Endodermal cell (in vitro differentiated cells): ENCODE results near the gene ABCB9. TPM values are rescaled to one million over a fixed set of nuclear protein-coding genes. Genes with fewer than 3 reads are reported as not detected.
A peak's percentile ranks its signal among the peaks of the same experiment; 100 is the strongest.

ENCODE experiments used
- DNase-seq: peaks from one replicate; pipeline ENCODE4 v3.0.0-alpha.2; 2017
- H3K27ac ChIP-seq: 2 replicates; pipeline ENCODE4 v1.5.1; 2013; ENCODE audit warnings: mild to moderate bottlenecking, low read depth, low read length, moderate library complexity
- H3K27me3 ChIP-seq: 2 replicates; pipeline ENCODE4 v1.6.1; 2013; ENCODE audit warnings: mild to moderate bottlenecking, low read length, moderate library complexity; ENCODE audit not compliant: insufficient read depth, control insufficient read depth, poor library complexity, severe bottlenecking
- H3K36me3 ChIP-seq: 2 replicates; pipeline ENCODE4 v1.7.0; 2013; ENCODE audit warnings: mild to moderate bottlenecking, low read length, moderate library complexity; ENCODE audit not compliant: control insufficient read depth, insufficient read depth
- H3K4me1 ChIP-seq: one replicate; pipeline ENCODE4 v1.7.0; 2013; ENCODE audit warnings: low read length; ENCODE audit not compliant: control insufficient read depth, insufficient read depth
- H3K4me3 ChIP-seq: 2 replicates; pipeline ENCODE4 v1.5.1; 2013; ENCODE audit warnings: mild to moderate bottlenecking, low read length, moderate library complexity
- H3K9ac ChIP-seq: 2 replicates; pipeline ENCODE4 v1.6.1; 2013; ENCODE audit warnings: mild to moderate bottlenecking, low read length, moderate library complexity; ENCODE audit not compliant: poor library complexity, severe bottlenecking; ENCODE audit errors: extremely low read depth
- H3K9me3 ChIP-seq: 2 replicates; pipeline ENCODE4 v1.6.1; 2013; ENCODE audit warnings: mild to moderate bottlenecking, low read length, moderate library complexity; ENCODE audit not compliant: control insufficient read depth
- H3K27ac Mint-ChIP-seq: 2 replicates; pipeline ENCODE4 v1.8.0; 2020; ENCODE audit warnings: mixed read lengths
- H3K27me3 Mint-ChIP-seq: 2 replicates; pipeline ENCODE4 v1.8.0; 2021; ENCODE audit warnings: mild to moderate bottlenecking, mixed read lengths; ENCODE audit not compliant: insufficient read depth
- H3K36me3 Mint-ChIP-seq: 2 replicates; pipeline ENCODE4 v1.8.0; 2020; ENCODE audit warnings: low read depth, mixed read lengths
- H3K4me1 Mint-ChIP-seq: 2 replicates; pipeline ENCODE4 v1.8.0; 2020; ENCODE audit warnings: mixed read lengths
- H3K4me3 Mint-ChIP-seq: 2 replicates; pipeline ENCODE4 v1.8.0; 2020; ENCODE audit warnings: mild to moderate bottlenecking, moderate library complexity, mixed read lengths
- H3K9me3 Mint-ChIP-seq: 2 replicates; pipeline ENCODE4 v1.8.0; 2020; ENCODE audit warnings: mild to moderate bottlenecking, mixed read lengths
- WGBS, 2 experiments: methylation state at CpG; one replicate each; pipeline versions ENCODE4 v1.1.5 to v1.1.7; 2013; ENCODE audit warnings: missing lambda C conversion rate in 2 of 2, mixed read lengths in 1 of 2; ENCODE audit not compliant: insufficient coverage in 1 of 2, insufficient read length in 1 of 2; 5-methylcytosine and 5-hydroxymethylcytosine counted together
- total RNA-seq, 2 donors: library from RNA; stranded (reverse); fragmentation: NEBNext Ultra II Directional in 1 of 2; extraction: Animal tissue kit (Norgen Biotek cat#: 25700) in 1 of 2; gene quantifications; 2 replicates in 1 of 2; 3 replicates in 1 of 2; pipeline ENCODE4 v1.2.1, GENCODE V29; 2021
- TF ChIP-seq, protein P1 (sequence below): fragments of 200-600 bp; sonication (generic); conservative IDR thresholded peaks from 2 replicates; pipeline ENCODE4 v1.5.0; 2021; ENCODE audit warnings: antibody characterized with exemption, mild to moderate bottlenecking

The ABCB9 gene
- total RNA-seq, 2 donors from 2014 or later: 5.4 to 6.0 TPM

GRCh38 chr12:122902854-122903692 lies 63.2 kb downstream of the ABCB9 start:
- Histone ChIP-seq H3K9ac (no peak overlapping the region), H3K27ac (no peak overlapping the region), H3K4me3 (no peak overlapping the region), H3K36me3 (no peaks in the 10 kb centered on the region), H3K4me1 (no peaks in the 10 kb centered on the region), H3K9me3 (no peaks in the 10 kb centered on the region), H3K27me3 (peaks cover 5% of the 10 kb centered on the region)
- TF ChIP-seq, protein P1, sequence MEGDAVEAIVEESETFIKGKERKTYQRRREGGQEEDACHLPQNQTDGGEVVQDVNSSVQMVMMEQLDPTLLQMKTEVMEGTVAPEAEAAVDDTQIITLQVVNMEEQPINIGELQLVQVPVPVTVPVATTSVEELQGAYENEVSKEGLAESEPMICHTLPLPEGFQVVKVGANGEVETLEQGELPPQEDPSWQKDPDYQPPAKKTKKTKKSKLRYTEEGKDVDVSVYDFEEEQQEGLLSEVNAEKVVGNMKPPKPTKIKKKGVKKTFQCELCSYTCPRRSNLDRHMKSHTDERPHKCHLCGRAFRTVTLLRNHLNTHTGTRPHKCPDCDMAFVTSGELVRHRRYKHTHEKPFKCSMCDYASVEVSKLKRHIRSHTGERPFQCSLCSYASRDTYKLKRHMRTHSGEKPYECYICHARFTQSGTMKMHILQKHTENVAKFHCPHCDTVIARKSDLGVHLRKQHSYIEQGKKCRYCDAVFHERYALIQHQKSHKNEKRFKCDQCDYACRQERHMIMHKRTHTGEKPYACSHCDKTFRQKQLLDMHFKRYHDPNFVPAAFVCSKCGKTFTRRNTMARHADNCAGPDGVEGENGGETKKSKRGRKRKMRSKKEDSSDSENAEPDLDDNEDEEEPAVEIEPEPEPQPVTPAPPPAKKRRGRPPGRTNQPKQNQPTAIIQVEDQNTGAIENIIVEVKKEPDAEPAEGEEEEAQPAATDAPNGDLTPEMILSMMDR: no peak
- 57 to 62% methylated on average over 5 to 10 of the region's 10 CpGs for WGBS, 2 experiments
- peaks cover 4% of the 10 kb centered on the region for H3K9me3 Mint-ChIP-seq
- no peak for DNase-seq
- H3K4me3 Mint-ChIP-seq: no peak overlapping the region
- no peaks in the 10 kb centered on the region for H3K36me3 Mint-ChIP-seq
- no peak overlapping the region for H3K27ac Mint-ChIP-seq
- peaks cover 10% of the 10 kb centered on the region for H3K4me1 Mint-ChIP-seq
- H3K27me3 Mint-ChIP-seq: peaks cover 9% of the 10 kb centered on the region

- no peaks in the 10 kb centered on the region for H3K36me3 Mint-ChIP-seq
- peaks cover 7% of the 10 kb centered on the region for H3K9me3 Mint-ChIP-seq
- Histone ChIP-seq H3K27ac (no peak overlapping the region), H3K27me3 (peaks cover 5% of the 10 kb centered on the region), H3K9ac (no peak overlapping the region), H3K36me3 (no peaks in the 10 kb centered on the region), H3K9me3 (no peaks in the 10 kb centered on the region), H3K4me3 (no peak overlapping the region), H3K4me1 (peaks cover under 1% of the 10 kb centered on the region)
- peaks cover 15% of the 10 kb centered on the region for H3K4me1 Mint-ChIP-seq
- 96 to 100% methylated on average over 1 to 6 of the region's 6 CpGs for WGBS, 2 experiments
- H3K27ac Mint-ChIP-seq: no peak overlapping the region
- no peak overlapping the region for H3K4me3 Mint-ChIP-seq
- no peak for DNase-seq
- peaks cover 38% of the 10 kb centered on the region for H3K27me3 Mint-ChIP-seq
- TF ChIP-seq, protein P1: no peak
These were observed 66.4 kb downstream of the ABCB9 start for GRCh38 chr12:122899887-122900286.

GRCh38 chr12:122896662-122897061 lies 69.6 kb downstream of the ABCB9 start:
- TF ChIP-seq, protein P1: no peak
- Histone ChIP-seq H3K9me3 (no peaks in the 10 kb centered on the region), H3K9ac (no peak overlapping the region), H3K27me3 (peaks cover 5% of the 10 kb centered on the region), H3K4me1 (peaks cover 5% of the 10 kb centered on the region), H3K27ac (no peak overlapping the region), H3K36me3 (no peaks in the 10 kb centered on the region), H3K4me3 (peak overlapping the region; percentile 89)
- H3K9me3 Mint-ChIP-seq: peaks cover 7% of the 10 kb centered on the region
- WGBS, 2 experiments: 95 to 97% methylated on average over 7 of the region's 7 CpGs
- H3K4me3 Mint-ChIP-seq: peak overlapping the region; percentile 87
- H3K27me3 Mint-ChIP-seq: peaks cover 44% of the 10 kb centered on the region
- no peaks in the 10 kb centered on the region for H3K36me3 Mint-ChIP-seq
- H3K4me1 Mint-ChIP-seq: peaks cover 24% of the 10 kb centered on the region
- peak overlapping the region; percentile 92 for H3K27ac Mint-ChIP-seq
- DNase-seq: no peak
